Gastrocnemius medialis (tissue), 4 donors: ENCODE data around the gene COMMD7.
"Not testable (repeated sequence)": the region's sequence is repeated elsewhere in the genome, so short reads cannot be mapped to it uniquely, and the experiment has no call there.

Source experiments
- POLR2A ChIP-seq, 2 donors: fragments of 450-650 bp; IDR thresholded peaks; one replicate each; pipeline ENCODE4 v1.6.1; 2017; ENCODE audit warnings: antibody characterized with exemption in 2 of 2, mild to moderate bottlenecking in 2 of 2, moderate library complexity in 2 of 2
- TF ChIP-seq, protein P1 (sequence below), 5 experiments: fragments of 450-650 bp in 3 of 5; fragments of 200-600 bp in 2 of 5; sonication (generic) in 2 of 5; IDR thresholded peaks in 4 of 5; conservative IDR thresholded peaks in 1 of 5; 1 replicate in 4 of 5; 2 replicates in 1 of 5; pipeline ENCODE4 v1.5.1; 2016 to 2019; ENCODE audit warnings: antibody characterized with exemption in 5 of 5, mild to moderate bottlenecking in 3 of 5, moderate library complexity in 3 of 5

- TF ChIP-seq, protein P1, sequence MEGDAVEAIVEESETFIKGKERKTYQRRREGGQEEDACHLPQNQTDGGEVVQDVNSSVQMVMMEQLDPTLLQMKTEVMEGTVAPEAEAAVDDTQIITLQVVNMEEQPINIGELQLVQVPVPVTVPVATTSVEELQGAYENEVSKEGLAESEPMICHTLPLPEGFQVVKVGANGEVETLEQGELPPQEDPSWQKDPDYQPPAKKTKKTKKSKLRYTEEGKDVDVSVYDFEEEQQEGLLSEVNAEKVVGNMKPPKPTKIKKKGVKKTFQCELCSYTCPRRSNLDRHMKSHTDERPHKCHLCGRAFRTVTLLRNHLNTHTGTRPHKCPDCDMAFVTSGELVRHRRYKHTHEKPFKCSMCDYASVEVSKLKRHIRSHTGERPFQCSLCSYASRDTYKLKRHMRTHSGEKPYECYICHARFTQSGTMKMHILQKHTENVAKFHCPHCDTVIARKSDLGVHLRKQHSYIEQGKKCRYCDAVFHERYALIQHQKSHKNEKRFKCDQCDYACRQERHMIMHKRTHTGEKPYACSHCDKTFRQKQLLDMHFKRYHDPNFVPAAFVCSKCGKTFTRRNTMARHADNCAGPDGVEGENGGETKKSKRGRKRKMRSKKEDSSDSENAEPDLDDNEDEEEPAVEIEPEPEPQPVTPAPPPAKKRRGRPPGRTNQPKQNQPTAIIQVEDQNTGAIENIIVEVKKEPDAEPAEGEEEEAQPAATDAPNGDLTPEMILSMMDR (IDR thresholded peaks at IDR 0.05 in 4 of 5, conservative IDR thresholded peaks at IDR 0.05 in 1 of 5) = not testable (repeated sequence)
- TF ChIP-seq POLR2A (IDR thresholded peaks at IDR 0.05) = not testable (repeated sequence)
Measured at GRCh38 chr20:32709029-32709631, 34.1 kb downstream of the COMMD7 start.
